ENCODE data around the gene UBE2N. TPM values are rescaled to one million over a fixed set of nuclear protein-coding genes. Genes with fewer than 3 reads are reported as not detected.

The UBE2N gene
- total RNA-seq, 1 experiment from 2014 or later: 177 TPM

DNA sequence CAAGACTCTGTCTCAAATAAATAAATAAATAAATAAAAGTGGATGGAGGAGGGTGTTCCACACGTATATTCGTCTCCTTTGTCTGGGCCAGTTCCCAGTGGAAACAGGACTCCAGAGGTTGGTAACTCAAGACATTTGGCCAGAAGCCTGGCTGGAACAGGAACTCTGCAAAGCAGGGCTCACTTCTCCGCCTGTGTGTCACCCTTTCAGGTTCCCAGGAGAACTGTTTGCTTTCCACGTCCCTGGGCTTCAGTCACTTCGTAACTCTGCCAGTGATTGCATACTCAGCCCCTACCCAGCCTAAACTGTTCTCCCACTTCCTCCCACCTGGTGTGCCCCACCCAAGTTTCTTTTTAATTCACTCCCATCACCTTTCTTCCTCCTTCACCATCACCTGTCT, 7.0 kb upstream of the UBE2N start:
- no peak for DNase-seq (ENCODE audit: low spot score)
- CTCF ChIA-PET: no interaction called here
- H3K27ac ChIP-seq (ENCODE audit: low read depth, low read length, poor library complexity, severe bottlenecking): no peak overlapping the region
- no peaks in the 10 kb centered on the region for H3K36me3 ChIP-seq (ENCODE audit: insufficient read depth, low read length, poor library complexity, severe bottlenecking)
- intact Hi-C loops (cut with micrococcal nuclease; ENCODE audit: unreplicated experiment): no loop called here
- no peaks in the 10 kb centered on the region for H3K9me3 ChIP-seq (ENCODE audit: low read depth, low read length, poor library complexity, severe bottlenecking)
- TF ChIP-seq, protein P1, sequence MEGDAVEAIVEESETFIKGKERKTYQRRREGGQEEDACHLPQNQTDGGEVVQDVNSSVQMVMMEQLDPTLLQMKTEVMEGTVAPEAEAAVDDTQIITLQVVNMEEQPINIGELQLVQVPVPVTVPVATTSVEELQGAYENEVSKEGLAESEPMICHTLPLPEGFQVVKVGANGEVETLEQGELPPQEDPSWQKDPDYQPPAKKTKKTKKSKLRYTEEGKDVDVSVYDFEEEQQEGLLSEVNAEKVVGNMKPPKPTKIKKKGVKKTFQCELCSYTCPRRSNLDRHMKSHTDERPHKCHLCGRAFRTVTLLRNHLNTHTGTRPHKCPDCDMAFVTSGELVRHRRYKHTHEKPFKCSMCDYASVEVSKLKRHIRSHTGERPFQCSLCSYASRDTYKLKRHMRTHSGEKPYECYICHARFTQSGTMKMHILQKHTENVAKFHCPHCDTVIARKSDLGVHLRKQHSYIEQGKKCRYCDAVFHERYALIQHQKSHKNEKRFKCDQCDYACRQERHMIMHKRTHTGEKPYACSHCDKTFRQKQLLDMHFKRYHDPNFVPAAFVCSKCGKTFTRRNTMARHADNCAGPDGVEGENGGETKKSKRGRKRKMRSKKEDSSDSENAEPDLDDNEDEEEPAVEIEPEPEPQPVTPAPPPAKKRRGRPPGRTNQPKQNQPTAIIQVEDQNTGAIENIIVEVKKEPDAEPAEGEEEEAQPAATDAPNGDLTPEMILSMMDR (conservative IDR thresholded peaks at IDR 0.05; ENCODE audit: low read depth, low read length): no peak
- no peak for TF ChIP-seq EZH2 (IDR thresholded peaks at IDR 0.05; ENCODE audit: borderline replicate concordance, low read depth, low read length, poor library complexity, severe bottlenecking)
- H3K27me3 ChIP-seq (replicated peaks; ENCODE audit: insufficient read depth, low read depth, low read length, poor library complexity): no peaks in the 10 kb centered on the region
- H3K4me3 ChIP-seq (ENCODE audit: low read depth, low read length, poor library complexity, severe bottlenecking): no peak overlapping the region
- H3K4me1 ChIP-seq (ENCODE audit: insufficient read depth, low read length, poor library complexity, severe bottlenecking): no peaks in the 10 kb centered on the region
- no TSS peak for BruUV-seq (replicated peaks)
- POLR2A ChIA-PET (ENCODE audit: low non-redundant PET): no interaction called here

DNA sequence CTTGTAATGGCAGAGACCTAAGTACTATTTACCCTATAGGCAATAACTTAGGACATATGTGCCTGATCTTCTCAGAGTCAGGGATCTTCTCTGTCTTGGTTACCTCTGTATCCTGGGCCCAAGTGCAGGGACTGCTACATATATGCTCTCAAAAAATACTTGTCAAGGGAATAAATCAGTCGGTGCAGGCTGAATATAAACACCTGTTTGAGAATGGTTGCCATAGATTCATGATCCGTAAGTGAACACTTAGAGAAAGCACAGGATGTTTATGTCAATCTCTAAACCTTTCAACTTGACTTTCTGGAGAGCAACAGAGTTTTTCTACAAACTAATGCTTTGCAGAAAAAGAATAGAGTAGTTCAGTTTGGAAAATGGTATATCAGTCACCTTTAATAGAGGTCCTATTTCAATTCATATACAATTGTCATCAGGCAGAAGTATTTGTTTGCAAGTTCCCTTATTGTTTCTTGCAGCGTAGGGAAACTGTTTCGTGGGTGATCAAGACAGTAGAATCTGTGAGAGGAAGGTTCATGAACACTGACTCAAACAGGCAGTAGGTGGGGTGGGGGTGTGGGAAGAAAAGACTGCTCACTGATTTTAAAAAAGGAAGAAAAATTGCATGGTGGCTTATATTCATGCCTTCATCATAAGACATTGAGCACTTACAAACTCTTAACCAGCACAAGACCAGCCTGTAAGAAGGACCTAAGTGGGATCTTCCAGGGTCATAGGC, 6.0 kb upstream of the UBE2N start:
- H3K9me3 ChIP-seq (ENCODE audit: low read depth, low read length, poor library complexity, severe bottlenecking): no peaks in the 10 kb centered on the region
- no peak for DNase-seq (ENCODE audit: low spot score)
- intact Hi-C loops (cut with micrococcal nuclease; ENCODE audit: unreplicated experiment): no loop called here
- no peaks in the 10 kb centered on the region for H3K36me3 ChIP-seq (ENCODE audit: insufficient read depth, low read length, poor library complexity, severe bottlenecking)
- ChIA-PET CTCF (no interaction called here), POLR2A (ENCODE audit: low non-redundant PET) (no interaction called here)
- no peak overlapping the region for H3K27ac ChIP-seq (ENCODE audit: low read depth, low read length, poor library complexity, severe bottlenecking)
- no peaks in the 10 kb centered on the region for H3K27me3 ChIP-seq (replicated peaks; ENCODE audit: insufficient read depth, low read depth, low read length, poor library complexity)
- H3K4me1 ChIP-seq (ENCODE audit: insufficient read depth, low read length, poor library complexity, severe bottlenecking): peaks cover 3% of the 10 kb centered on the region
- no peak overlapping the region for H3K4me3 ChIP-seq (ENCODE audit: low read depth, low read length, poor library complexity, severe bottlenecking)
- no TSS peak for BruUV-seq (replicated peaks)
- TF ChIP-seq EZH2 (IDR thresholded peaks at IDR 0.05; ENCODE audit: borderline replicate concordance, low read depth, low read length, poor library complexity, severe bottlenecking): no peak
- TF ChIP-seq, protein P1 (conservative IDR thresholded peaks at IDR 0.05; ENCODE audit: low read depth, low read length): no peak

DNA sequence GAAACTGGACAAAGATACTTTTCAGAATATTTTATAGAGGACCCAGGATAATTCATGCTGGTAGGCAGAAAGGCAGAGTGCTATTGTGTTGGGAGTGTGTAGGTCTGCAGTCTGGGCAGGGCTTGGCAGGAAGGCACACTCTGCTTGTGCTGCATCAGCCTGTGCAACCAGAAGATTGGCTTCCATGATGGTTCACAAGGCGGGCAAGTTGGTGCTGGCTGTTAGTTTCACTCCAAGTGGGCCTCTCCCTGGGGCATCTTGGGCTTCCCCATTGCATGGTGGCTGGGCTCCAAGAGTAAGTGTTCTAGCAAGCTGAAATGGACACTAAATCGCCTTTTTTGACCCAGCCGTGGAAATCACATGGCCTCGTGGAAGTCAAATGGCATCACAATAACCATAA, 1.8 kb upstream of the UBE2N start:
- H3K4me3 ChIP-seq (ENCODE audit: low read depth, low read length, poor library complexity, severe bottlenecking): no peak overlapping the region
- BruUV-seq (replicated peaks): no TSS peak
- ChIA-PET POLR2A (ENCODE audit: low non-redundant PET) (no interaction called here), CTCF (no interaction called here)
- no peak for DNase-seq (ENCODE audit: low spot score)
- no peaks in the 10 kb centered on the region for H3K36me3 ChIP-seq (ENCODE audit: insufficient read depth, low read length, poor library complexity, severe bottlenecking)
- no peak for TF ChIP-seq EZH2 (IDR thresholded peaks at IDR 0.05; ENCODE audit: borderline replicate concordance, low read depth, low read length, poor library complexity, severe bottlenecking)
- TF ChIP-seq, protein P1 (conservative IDR thresholded peaks at IDR 0.05; ENCODE audit: low read depth, low read length): no peak
- no peaks in the 10 kb centered on the region for H3K27me3 ChIP-seq (replicated peaks; ENCODE audit: insufficient read depth, low read depth, low read length, poor library complexity)
- peaks cover 13% of the 10 kb centered on the region for H3K4me1 ChIP-seq (ENCODE audit: insufficient read depth, low read length, poor library complexity, severe bottlenecking)
- H3K9me3 ChIP-seq (ENCODE audit: low read depth, low read length, poor library complexity, severe bottlenecking): no peaks in the 10 kb centered on the region
- intact Hi-C loops (cut with micrococcal nuclease; ENCODE audit: unreplicated experiment): no loop called here
- H3K27ac ChIP-seq (ENCODE audit: low read depth, low read length, poor library complexity, severe bottlenecking): no peak overlapping the region

All from A673 (cell line).